Measurements from ENCODE around the gene WDR86. TPM values are rescaled to one million over a fixed set of nuclear protein-coding genes. Genes with fewer than 3 reads are reported as not detected.

The WDR86 gene
- polyA plus RNA-seq, 4 donors, result 17.1 to 48.1 (median 26.0) TPM

DNA sequence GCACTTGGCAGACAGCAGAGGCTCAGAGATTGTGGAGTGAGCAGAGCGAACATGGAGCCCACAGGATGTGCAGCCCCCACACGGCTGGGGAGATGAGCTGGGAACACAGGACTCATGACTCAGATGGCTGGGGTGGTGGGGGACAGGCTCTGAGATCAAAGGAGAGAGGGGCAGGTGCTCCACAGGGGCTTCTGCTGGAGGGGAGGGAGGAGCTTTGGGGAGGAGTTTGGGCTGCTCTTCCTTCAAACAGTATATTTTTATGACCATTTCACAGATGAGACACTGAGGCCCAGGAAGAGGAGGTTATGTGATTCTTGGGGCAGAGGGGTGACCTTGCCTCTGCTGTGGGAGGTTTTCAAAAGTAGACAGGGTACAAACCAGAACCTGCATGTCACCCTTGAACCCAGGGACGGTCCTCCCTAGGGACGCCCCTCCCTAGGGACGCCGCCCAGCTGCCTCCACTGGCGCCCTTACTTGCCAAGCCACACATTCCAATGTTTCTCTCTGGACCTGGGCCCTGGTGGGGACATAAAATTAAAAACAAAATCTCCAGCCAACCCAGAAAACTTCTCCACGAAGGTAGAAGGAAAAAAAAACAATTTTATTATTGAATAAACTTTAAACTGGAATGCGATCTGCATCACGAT, 31.1 kb upstream of the WDR86 start:
- DNase-seq (ENCODE audit: low read depth in 4 of 4, low spot score in 3 of 4), result no peak

DNA sequence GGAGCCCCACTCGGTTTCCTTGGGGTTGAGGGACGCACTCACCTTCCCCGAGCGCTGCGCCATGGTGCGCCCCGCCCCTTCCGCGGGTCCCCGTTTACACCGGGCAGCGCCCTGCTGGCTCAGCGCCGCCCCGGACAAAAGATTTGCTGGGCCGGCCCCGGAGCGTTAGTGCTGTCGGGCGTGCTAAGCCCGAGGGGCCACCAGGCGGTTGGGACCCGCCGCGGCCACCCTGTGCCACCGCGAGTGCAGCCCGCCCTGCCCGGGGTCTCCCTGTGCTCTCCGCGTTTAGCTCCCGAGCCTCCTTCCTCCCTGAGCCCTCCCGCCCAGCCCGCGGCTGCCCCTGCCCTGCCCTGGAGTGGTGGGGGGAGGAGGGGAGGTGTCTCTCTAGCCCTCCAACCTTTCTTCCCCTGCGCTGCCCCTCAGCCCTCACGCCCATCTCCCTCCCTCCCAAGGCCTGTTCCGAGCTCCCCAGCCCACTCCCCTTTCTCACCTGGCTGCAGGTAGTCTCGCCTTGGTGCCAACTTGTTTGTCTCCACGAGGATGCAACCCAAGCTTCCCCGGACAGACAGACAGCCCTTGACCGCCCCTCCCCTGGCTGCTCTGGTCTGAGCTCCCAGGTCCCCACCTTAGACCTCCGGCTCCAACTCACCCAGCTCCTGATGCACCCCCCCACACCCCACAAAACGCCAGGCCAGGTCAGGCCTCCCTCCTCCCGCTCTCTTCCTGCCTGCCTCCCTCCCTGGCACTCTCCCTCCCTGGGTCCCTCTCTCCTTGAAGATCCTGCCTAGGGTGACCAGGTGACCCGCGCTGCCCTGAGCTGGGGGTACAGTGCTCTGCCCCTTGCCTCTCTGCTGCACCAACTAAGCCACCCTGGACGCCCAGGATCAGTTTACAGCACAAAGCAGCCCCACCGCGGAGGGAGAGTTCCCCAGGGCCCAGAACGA, 30.3 kb upstream of the WDR86 start, which contains the start of gene CRYGN:
Gene CRYGN (minus strand): TSS at position 287 of the 944 bp plus-strand sequence. CDS start 224 bp downstream, at position 63.
- DNase-seq (ENCODE audit: low read depth in 4 of 4, low spot score in 3 of 4), result no peak

DNA sequence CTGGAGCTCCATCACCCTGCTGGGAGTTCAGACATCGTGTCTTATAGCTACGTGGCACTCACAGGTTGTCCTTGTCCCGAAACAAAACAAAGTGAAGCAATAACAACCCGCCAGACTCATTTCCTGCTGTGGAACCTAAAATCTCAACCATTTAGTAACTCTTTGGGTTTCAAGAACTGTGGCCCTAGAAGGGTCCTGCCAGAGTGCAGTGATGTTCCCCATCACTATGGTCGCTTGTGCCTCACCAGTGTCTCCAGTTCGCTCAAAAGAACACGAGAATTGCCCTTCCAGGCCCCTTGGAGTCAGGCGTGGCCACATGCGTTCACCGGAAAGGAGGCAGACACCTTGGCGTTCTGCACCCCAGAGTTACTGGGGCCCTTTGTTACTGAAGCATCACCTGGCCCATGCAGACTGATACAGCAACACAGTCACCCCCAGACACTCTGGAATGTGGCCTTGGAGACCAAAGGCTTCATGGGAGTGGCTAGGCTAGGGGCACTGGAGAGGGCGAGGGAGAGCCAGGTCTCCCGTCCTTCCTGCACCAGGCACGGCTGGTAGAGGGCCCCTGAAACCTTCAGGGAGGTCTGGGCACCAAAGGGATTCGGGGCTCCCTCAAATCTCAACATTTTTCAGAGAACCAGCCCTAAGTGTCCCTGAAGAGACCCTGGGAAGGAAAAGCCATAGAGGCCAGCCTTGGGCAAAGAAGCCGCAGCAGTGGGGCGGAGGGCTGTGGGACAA, 29.2 kb upstream of the WDR86 start:
- no peak for DNase-seq (ENCODE audit: low read depth in 4 of 4, low spot score in 3 of 4)

DNA sequence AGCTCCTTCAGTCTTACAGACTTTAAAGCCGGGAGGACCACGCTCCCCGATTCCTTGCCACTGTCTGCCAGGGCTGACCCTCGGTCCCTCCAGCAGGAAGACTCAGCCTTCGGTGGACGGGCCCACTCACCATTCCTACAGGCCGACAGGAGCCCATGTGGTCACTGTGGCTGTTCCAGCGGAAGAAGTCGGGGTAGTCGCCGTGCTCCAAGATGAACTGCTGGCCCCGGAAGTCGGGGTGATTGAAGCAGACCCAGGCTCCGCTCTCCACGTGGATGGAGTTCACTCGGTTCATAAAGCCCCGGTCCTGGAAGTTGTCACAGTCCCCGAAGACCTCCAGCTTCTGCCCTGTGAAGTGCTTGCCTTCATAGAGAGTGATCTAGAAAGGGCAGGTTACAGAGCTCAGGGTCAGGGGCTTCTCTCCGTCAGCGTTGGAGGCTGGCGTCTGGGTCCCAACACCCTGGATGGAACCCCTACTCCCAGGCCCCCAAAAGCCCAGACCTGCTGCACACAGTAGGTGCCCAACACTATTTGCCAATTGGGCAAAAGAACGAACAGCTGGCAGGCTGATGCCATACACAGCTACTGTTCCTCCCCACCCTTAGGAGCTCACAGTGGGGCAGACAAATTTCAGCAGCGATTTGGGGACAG, 28.2 kb upstream of the WDR86 start:
- no peak for DNase-seq (ENCODE audit: low read depth in 4 of 4, low spot score in 3 of 4)

DNA sequence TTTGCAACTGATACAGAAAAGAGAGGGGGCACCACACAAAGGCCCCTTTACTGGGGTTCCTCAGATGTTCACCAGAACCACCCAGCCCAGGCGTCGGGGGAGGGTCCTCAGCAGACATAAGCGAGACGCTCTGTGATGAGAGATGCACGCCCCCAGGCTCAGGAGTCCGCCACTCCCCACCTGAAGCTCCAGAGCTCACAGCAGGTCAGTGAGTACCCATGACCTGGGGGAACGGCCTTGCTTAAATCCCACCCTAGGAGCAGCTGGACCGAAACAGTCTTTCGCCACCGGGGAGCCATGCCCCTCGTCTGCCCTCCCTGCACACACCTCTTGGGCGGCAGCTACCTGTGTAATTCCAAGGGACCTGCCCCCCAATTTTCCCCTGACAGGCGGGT, 27.3 kb upstream of the WDR86 start:
- no peak for DNase-seq (ENCODE audit: low read depth in 4 of 4, low spot score in 3 of 4)

DNA sequence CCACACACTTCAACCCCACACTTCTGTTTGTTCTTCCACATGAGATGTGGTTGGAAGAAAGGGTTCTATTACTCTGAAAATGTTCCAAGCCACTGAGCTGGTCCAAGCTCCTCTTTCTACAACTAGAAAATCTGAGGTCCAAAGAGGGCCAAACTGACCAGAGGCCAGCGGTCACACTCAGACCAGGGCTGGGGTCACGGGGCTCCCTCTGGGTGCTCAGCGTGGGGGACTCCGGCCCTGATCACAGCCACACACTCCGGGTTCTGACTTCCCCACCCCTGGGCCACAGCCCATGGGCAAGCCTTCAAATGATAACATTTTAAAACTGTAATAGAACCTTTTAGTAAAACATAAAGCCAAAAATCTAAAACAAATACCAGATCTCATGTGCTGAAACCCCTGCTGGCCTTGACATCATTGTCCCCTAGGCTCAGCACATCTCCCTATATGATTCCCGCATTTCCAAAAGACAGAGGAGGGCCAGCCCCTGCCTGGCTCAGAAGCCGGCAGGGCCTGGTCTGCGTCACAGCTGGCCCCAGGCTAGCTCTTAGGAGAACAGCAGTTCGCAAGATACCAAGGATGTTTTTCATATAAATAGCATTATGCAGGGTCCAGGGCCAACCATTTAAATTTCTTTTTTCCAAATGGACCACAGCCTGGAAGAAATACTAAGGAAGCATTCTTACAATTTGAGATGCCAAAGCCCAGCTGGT, 26.8 kb upstream of the WDR86 start:
- no peak for DNase-seq (ENCODE audit: low read depth in 4 of 4, low spot score in 3 of 4)

DNA sequence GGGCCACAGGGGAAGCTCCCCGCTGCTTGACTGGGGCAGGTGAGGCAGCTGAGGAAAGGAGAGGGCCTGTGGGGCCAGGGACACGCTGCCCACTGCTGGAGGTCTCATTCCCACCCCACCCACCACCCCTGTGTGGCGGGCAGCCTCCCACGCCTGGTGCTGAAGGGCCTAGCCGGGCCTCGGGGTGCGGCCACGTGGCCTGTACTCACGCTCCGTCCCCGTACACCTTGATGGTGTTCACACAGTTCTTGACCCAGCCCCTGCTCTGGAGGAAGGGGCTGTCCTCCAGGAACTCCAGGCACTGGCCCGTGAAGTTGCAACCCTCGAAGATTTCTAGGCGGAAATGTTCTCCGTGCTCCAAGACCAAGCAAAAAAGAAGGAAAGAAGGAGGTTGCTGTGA, 26.1 kb upstream of the WDR86 start:
- DNase-seq (ENCODE audit: low read depth in 4 of 4, low spot score in 3 of 4), result no peak

DNA sequence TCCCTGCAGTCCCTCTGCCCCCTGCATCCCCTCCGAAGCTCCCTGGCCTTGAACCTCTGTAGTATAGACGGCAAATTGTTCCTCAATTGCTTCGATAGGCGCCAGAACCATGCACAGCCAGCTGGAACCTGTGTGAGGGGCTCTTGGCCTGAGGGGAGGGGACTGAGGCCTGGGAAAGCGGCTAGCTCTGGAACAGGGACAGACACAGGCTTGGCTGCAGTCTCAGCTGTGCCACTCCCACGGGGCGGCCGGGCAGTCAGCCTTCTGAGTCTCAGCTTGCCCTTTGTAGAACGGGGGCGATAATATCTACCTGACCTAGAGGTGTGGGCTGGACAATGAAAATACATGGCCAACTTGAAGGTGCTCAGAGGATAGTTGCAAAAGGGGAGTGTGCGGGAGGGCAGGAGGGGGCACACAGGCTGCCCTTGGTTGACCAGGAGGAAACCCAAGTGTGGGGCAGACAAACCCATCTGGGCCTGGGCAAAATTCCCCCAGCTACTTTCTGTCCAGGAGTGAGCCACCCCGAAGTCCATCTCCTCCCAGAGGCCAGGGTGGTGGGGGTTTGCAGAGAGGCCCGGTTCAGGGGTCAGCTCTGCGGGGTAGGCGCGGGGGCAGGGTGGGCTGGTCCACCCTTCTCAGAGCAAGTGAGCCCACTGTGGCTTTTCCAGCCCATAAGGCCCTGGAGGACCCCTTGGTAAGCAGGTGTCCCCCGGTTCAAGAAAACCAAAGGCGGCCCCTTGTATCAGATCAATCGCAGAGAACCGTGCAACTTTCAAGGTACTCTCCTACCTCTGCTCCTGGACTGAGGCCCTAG, 25.5 kb upstream of the WDR86 start:
- no peak for DNase-seq (ENCODE audit: low read depth in 4 of 4, low spot score in 3 of 4)

DNA sequence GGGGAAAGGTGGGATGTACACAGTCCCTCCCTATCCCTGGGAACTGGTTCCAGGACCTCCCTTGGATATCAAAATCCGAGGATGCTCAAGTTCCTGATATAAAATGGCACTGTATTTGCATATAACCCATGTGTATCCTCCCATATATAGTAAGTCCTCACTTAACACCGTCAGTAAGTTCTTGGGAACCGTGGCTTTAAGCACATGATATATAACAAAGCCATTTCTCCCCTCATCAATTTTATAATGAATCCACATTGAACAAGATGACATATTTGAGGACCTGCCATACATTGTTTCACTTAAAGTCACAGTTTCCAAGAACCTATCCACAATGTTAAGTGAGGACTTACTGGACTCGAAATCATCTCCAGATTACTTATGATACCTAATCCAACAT, 24.7 kb upstream of the WDR86 start:
- DNase-seq (ENCODE audit: low read depth in 4 of 4, low spot score in 3 of 4), result no peak

DNA sequence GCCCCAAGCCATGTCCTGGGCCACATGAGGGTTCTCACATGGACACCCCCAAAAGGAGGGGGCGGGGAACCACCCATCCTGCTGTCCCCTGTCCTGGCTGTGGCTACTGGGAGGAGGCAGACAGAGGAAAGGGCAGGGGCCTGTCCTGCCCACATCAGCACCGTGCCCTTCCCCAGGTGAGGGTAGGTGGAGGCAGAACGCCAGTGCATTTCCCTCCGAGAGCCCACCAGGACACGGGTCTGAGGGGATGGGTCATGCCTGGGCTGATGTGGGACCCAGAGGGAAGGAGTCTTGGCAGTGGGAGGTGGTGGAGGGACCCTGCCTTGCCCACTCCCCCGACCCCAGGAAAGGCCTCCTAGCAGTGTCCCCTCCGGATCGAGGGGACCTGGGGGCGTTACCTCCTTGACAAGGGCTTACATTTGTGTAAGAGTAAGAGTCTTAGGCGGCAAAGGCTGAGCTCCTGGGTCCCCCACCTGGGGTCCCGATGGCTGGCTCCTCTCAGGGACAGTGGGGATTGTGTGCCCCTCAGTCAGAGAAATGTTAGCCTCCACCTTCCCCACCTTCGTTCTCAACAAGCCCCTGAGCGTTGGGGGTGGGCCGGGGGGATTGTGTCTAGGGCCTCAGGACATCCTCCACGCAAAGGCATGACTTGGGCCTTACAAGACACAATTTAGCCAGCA, 24.0 kb upstream of the WDR86 start:
- no peak for DNase-seq (ENCODE audit: low read depth in 4 of 4, low spot score in 3 of 4)

DNA sequence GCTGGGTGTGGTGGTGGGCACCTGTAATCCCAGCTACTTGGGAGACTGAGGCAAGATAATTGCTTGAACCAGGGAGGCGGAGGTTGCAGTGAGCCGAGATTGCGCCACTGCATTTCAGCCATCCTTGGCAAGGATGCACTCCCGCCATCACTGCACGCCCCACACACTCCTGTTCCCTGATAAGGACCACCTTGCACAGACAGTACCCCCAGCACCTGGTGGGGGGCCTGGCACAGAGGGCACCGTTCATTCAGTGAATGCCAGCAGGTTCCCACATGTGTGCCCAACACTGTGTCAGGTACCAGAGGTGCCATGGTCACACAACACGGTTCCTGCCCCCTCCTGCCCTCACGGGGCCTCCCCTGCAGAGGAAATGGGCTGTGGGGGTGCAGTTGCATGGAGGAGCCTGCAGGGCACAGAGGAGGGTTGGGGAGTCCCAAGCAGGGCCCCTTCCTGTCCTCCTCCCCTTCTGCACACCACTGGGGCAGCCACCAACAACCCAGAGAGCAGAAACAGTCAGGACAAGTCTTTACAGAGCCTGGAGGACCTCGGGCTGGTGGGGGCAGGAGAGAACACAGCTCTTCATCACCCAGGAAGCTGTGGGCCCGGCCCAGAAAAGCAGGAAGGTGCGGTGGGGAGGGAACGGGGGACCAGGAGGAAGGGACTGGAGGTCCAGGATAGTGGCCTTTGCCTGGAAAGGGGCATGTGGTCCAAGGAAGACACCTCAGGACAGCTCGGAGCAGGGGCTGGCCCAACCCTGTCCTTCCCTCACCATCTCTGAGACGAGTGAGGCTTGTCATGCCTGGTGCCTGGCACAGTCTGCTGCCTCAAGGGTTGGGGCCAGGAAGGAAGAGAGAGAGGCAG, 23.1 kb upstream of the WDR86 start:
- DNase-seq (ENCODE audit: low read depth in 4 of 4, low spot score in 3 of 4), result no peak

DNA sequence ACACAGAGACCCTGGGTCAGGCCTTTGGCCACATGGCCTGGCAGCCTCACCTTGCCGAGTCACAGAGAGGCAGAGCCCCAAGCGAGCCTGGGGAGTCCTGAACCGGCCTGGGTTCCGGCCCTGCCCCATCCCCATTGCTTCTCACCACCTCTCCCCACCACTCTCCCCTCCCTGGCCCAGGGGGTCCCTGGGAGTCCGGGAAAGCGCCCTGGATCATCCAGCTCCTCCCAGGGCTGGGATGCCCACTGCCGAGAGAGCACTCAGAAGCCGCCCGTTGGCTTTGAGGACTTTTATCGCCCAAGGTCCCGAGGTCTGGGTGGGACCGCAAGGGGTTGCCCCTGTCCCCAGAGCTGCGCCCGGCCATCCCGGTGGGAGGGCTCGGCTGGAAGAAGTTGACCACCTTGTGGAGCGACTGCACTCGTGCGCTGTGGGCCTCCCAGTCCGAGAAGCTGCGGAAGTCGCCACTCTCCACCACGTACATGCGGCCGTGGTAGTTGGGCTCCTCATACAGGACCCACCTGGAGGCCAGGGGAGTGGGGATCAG, 22.0 kb upstream of the WDR86 start:
- no peak for DNase-seq (ENCODE audit: low read depth in 4 of 4, low spot score in 3 of 4)

DNA sequence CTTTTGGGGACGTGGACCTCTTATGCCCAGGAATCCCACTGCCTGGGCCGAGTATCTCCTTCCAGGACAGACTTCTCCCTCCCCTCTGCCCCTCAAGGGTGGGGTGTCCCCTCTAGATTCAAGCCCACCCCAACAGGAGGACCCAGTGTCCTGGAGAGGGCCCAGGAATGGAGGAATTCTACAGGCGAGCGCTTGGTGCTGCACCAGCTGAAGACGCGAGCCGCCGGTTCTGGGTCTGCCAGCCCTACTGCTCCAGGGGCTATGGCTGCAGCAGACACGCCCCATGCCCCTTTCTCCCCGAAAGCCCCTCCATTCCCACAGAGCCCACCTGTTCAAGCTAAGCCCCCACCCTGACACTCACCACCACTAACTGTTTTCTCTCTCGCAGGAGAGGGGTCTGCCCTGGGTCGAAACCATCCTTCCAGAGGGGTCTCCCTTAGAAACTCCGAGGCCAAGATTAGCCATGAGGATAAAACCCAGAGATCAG, 21.5 kb upstream of the WDR86 start:
- DNase-seq (ENCODE audit: low read depth in 4 of 4, low spot score in 3 of 4), result no peak

DNA sequence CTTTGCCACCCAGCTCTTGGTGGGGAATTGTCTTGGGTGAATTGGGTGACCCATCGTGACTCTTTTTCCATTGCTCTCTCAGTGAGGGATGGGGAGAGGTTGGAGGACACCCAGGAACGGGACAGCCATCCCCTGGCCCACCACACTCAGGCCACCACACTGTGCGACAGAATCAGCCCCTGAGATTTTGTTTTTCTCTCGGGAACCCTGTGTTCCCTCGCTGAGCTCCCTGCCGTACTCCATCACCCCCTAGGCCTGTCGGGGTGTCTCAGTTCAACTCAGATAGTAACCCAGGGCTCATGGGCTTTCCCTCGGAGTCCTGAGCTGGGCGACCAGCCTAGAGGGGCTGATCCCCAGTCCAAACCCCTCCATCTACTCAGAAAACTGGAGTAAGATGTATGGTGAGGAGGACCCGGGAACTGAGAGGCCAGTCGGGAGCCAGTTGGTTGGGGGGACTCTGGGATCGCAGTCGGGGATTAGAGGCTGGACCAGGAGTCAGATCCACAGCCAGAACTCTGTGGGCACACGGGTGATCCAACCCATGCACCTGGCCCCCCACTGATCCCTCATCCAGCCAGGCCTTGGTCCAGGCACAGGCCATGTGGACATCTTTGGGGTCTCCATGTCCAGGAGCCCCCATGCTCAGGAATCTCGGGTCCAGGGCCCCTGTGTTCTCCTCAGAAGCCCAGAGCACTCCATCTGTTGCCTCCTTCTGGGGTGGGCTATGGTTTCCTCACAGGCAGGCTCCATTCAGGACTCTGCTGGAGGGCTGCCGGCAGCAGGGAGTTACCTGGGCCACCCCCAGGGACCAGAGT, 20.8 kb upstream of the WDR86 start:
- no peak for DNase-seq (ENCODE audit: low read depth in 4 of 4, low spot score in 3 of 4)

DNA sequence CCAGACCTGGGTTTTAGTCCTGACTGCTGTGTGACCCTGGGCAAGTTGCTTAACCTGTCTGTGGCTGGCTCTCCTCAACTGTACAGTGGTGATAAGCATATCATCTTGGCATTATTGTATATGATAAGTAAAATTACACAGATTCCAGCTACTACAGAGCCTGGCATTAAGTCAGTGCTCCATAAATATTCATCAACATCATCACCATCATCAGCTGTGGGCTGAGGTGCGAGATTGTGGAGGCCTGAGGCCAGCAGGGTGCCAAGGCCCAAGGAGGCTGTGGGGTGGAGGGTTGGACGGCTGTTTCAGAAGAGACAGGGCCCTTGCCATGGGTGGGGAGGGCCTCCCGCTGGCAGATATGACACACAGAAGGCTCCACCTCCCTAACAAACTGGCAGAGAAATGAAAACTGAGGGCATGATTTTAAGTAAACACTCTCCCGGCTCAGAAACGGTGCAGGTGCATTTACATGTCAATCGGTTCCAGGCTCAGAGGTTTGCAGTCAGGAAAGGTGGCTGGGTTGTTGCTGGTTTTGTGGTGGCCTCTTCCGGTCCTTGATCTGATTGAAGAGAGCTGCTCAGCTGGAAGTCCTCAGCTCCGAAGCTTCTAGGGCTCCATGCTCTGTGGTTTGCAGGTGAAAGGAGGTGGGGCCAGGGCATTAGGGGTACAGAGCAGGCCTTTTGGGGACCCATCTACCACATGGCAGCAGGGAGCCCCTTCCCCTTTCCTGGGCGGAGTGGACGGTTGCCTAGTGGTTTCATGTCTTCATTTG, 19.9 kb upstream of the WDR86 start:
- no peak for DNase-seq (ENCODE audit: low read depth in 4 of 4, low spot score in 3 of 4)

DNA sequence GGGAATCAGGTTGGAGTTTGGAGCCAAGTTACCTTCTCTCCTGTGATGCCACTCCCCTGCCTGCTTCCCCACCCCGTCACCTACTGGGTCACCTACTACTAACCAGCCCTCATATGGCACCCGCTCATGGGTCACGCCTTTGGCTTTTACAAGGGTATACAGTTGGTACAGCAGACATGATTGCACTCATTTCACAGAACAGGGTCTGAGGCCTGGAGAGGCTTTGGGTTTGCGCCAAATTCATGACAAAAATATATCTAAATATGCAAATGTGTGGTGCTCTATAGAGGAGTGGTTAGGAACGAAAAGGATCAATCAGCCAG, 19.4 kb upstream of the WDR86 start:
- no peak for DNase-seq (ENCODE audit: low read depth in 4 of 4, low spot score in 3 of 4)

Data from left renal pelvis (tissue), 4 donors.